ENCODE results near the gene POU6F2.

POU6F2 gene

GRCh38 chr7:39515534-39516228, 538.0 kb downstream of the POU6F2 start:
- no peak for TF ChIP-seq CTCF (IDR thresholded peaks at IDR 0.05; ENCODE audit: low read length, missing control alignments)
- H3K4me3 ChIP-seq (replicated peaks; ENCODE audit: low read depth, low read length) = no peak overlapping the region
- DNase-seq (ENCODE audit: low read depth) = no peak

GRCh38 chr7:39516498-39516897, 538.8 kb downstream of the POU6F2 start:
- no peak for DNase-seq (ENCODE audit: low read depth)
- TF ChIP-seq CTCF (IDR thresholded peaks at IDR 0.05; ENCODE audit: low read length, missing control alignments) = no peak
- H3K4me3 ChIP-seq (replicated peaks; ENCODE audit: low read depth, low read length) = no peak overlapping the region

GRCh38 chr7:39517240-39517639, 539.5 kb downstream of the POU6F2 start:
- no peak for TF ChIP-seq CTCF (IDR thresholded peaks at IDR 0.05; ENCODE audit: low read length, missing control alignments)
- DNase-seq (ENCODE audit: low read depth) = no peak
- no peak overlapping the region for H3K4me3 ChIP-seq (replicated peaks; ENCODE audit: low read depth, low read length)

All from fibroblast of pulmonary artery (primary cell).